HG02870 (cell line): ENCODE data around the gene DGCR6L.
"Not testable (repeated sequence)": the region's sequence is repeated elsewhere in the genome, so short reads cannot be mapped to it uniquely, and the experiment has no call there.

Experiments used
- ATAC-seq: cut with Tn5 transposase; IDR thresholded peaks from one replicate; pipeline ENCODE4 v1.9.1; 2021; ENCODE audit warnings: mild to moderate bottlenecking, moderate library complexity; ENCODE audit not compliant: unreplicated experiment

DGCR6L gene

GRCh38 chr22:20328569-20328930 is 8.7 kb upstream of the DGCR6L start:
- ATAC-seq, result not testable (repeated sequence)

DNA sequence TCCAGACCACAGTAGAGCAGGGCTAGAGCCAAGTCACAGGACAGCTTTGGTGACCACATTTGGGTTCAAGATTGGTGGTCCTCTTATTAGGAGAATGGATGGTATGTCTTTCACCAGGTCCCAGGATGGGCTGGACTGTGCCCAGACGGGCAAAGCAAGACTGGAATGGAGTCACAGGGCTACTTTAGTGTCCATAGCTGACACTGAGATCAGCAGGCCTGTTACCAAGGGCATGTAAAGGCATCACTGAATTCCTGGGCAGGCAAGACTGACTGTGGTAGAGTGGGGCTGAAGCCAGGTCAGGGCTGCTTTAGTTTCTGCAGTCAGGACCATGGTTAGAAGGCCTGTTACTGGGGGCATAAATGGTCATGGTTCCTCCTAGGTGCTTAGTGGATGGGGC is 6.1 kb upstream of the DGCR6L start:
- ATAC-seq, result not testable (repeated sequence)

DNA sequence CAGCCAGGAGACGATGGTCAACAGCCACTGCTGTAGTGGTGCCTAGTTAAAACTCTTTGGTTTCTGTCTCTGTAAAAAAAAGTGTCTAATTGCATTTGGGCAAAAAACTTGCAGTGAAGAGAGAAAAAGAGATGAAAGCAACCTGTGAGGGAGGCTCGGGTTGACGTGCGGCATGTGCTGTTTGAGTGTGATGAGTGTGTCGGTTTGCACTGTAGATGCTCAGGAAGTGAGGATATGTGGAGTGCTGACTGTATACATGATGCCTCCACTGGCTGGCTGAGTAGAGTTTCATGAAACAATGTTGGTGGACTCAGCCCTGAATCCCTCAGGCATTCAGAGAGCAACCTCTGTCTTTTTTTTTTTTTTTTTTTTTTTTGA is 4.3 kb upstream of the DGCR6L start:
- ATAC-seq, result no peak

DNA sequence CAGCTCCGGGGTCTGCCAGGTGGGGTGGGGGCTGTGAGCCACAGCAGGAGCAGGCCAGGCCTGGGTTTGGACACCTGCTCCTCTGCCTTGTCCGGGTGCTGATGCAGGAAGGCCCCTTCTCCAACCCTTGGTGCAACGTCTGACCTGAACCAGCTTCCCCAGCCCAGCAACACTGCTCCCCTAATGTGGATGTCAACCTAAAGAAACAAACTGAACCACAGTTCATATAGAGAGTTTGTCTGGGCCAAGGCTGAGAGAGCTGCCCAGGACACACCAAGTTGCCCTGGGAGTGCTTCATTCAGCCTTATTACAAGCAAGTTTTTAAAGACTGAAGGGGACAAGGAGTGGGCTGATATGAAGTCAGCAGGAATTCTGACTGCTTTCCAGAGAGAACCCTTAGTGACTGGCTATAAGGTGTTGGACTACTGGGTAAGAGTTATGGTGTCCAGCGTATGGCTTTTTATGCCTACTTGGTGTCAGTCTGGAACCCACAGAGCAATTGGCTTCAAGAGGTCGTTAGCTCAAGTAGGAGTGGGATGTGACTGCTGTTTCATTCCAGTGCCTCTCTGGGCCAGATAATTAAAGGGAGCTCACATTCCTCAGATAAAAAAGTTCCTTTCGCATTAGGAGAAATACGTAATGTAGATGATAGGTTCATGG is 1.8 kb upstream of the DGCR6L start:
- ATAC-seq, result not testable (repeated sequence)

GRCh38 chr22:20320659-20321551 is 1.0 kb upstream of the DGCR6L start:
- not testable (repeated sequence) for ATAC-seq

- no peak for ATAC-seq
These were observed 667 bp downstream of the DGCR6L start for GRCh38 chr22:20319041-20319744.

- not testable (repeated sequence) for ATAC-seq
These were observed 1.7 kb downstream of the DGCR6L start for GRCh38 chr22:20318043-20318688.

GRCh38 chr22:20317402-20318042 is 2.3 kb downstream of the DGCR6L start:
- not testable (repeated sequence) for ATAC-seq

DNA sequence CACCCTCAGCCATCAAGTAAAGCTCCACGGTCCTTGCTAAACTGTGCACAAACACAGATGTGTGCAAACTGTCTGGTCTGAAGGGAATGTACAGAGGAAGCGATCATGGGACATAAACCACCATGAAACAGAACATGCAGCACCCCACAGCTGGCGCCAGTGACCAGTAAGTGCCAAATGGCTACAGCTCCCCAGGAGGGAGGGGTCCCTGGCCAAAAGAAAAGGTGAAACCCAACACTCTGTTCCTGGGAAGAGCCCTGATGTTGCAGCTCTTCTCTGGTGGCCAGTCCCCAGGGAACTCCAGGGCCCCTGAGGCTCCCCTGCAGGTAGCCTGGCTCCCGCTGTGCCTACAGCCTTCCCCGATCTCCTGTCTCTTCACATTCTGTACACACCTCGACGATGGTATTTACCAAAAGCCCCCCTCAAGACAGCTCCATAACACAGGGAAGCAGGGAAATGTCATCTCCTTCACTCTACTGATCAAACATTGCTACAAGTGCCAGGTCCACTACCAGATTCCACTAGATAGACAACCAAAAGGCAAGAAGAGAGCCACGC is 2.9 kb downstream of the DGCR6L start:
- ATAC-seq, result no peak

DNA sequence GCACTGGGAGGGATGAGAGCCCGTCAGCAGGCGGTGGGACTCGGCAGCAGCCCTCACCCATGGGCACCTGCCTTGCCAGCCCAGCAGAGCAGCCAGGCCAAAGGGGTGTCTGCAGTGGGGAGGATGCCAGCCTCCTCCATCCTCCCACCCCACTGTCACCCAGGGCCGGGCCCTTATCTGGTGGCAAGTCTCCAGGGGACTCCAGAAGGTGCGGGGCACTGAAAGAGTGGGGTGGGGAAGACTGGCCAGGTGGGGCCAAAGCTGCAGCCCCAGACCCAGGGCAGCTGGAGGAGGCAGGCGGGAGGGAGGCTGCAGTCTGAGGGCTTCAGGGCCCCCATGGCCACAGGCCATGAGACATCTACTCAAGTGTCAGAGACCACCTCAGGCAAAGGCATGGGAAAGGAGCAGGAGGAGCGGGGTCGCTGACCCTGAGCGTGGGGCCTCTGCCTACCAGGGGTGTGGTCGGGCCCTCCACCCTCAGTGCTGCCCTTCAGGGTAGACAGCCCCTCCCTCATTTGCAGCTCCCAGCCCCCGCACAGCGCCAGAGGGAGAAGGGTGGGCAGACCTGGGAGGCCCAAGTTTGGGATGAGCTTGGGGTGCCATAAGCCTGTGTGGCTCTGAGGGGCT is 3.5 kb downstream of the DGCR6L start:
- ATAC-seq, result no peak

DNA sequence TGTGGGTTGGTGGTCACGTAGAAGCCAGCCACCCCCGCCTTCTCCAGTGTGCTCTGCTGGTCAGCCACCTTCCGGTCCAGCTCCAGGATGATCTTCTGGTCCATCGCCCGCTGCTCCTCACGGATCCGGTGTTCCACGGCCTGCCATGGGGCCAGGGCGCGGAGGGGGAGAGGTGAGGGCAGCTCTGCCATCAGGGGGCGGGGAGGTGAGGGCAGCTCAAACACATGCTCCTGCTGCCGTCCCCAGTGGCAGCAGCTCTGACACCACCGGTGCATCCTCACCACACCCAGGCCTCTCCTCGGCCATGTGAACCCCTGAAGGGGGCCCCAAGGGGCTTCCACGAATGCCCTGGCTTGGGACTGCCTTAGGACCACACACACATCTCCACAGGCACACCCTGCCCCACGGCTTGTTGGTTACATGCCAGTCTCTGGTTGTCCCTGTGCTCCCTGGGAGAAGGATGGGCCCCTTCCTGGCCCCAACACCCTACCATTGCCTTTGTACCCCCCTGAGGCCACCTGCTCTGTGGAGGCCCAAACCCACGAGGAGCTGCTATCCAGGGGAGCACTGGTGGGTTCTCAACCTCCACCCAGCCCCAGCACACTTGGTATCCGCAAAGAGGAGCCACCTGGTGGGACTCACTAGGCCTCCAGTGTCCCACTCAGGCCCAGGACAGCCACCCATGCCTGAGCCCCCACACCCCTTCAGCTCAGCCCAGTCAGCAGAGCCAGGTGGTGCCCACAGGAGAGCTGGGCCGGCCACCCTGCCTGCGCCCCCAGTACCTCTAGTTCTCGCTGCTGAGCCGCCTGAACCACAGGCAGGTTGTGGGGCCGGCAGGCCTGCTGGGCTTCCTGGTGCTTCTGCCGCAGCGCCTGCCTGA is 4.3 kb downstream of the DGCR6L start:
- ATAC-seq, result no peak

GRCh38 chr22:20314741-20315336 is 5.0 kb downstream of the DGCR6L start:
- not testable (repeated sequence) for ATAC-seq

DNA sequence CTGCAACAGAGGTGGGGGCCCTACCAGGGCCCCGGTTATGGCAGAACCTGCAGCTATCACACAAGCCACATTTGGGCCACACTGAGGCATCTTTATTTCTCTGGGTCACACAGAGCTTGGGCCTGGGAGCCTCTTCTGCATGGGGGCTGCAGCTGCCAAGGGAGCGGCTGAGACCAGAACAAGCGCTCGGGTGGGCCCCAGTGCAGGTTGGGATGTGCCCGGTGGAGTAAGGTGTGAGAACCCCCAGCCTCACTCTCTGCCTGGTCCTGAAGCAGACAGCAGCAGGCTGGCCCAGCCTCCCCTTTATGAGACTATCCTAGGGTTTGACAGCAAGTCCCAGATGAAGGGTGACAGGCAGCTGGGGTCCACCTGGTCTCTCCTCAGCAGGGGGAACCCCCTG is 5.7 kb downstream of the DGCR6L start:
- not testable (repeated sequence) for ATAC-seq

DNA sequence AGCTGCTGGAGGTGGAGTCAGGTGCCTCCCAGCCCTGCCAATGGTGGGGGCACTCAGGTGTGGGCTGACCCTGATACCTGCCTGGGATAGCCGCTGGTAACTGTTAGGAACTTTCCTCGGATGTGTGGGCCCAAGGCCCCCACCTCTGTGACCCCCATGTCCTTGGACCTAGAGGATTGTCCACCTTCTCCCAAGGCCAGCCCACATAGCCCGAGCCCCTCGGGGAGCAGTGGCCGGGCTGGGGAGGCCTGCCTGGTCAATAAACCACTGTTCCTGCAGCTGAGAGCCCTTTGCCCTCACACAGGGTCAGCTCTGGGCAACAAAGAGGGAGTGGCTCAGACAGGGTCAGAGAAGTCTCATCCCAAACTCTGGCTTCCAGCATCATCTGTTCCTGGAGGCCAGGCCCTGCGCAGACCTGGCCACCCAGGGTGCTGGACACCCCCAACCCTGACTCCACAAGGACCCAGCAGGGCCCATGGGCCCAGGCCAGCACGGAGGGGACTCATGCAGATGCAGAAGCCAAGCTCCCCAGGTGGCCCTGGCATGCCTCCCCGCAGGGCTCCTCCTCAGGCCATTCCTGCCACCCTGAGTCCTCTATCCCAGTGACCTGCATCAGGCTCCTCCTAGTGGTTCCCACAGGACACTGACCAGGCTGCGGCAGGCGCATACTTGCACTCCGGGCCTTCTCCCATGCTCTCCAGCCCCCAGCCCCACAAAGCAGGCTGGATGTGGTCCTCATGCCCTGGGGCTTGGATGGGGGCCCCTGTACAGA is 6.4 kb downstream of the DGCR6L start:
- ATAC-seq, result not testable (repeated sequence)

DNA sequence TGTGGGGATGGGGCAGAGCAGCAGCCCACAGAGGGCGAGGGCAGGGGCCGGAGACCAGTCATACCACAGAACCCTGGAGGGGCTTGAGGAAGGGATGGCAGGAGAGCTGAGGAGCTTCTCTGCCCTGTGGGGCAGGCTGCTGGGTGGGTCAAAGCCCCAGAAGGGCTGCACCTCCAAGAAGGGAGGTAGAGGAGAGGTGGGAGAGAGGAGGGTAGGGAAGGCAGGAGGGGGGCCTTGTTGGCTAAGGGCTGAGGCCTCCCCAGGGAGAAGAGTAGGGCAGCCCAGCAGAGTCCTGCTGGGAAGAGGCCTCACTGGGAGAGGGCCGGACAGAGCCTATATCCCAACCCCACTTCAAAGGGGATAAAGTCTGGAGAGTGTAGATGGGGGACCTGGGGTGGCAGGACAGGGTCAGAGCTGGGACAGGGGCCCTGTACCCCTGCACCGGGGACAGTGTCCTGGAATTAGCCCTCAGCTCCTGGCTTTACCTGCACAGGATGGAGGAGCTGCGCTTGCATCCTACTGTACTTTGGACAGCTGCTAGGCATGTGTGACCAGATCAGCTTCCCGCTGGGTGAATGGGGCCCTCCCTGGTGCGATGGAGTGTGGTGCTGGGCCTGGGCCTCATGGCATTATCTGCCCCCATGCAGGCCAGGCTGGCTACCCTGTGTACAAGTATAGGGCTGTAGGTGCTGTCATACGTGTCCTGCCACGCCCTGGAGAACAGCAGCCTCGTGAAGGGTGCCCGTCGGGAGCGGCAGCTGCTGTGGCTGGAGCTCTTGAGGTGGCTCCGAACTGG is 7.3 kb downstream of the DGCR6L start:
- no peak for ATAC-seq

- not testable (repeated sequence) for ATAC-seq
These were observed 8.4 kb downstream of the DGCR6L start for GRCh38 chr22:20311249-20312062.
